Measurements from ENCODE around the gene PMEPA1. TPM values are rescaled to one million over a fixed set of nuclear protein-coding genes. Genes with fewer than 3 reads are reported as not detected.

The PMEPA1 gene
- total and polyA plus RNA-seq, 4 donors, result 0.61 to 1.5 (median 1.1) TPM

- H3K36me3 ChIP-seq (ENCODE audit: control insufficient read depth in 4 of 4, insufficient read depth in 3 of 4, low read depth in 1 of 4, low read length in 3 of 4), result no peaks in the 10 kb centered on the region
- DNase-seq (ENCODE audit: low spot score), result no peak
- H3K4me1 ChIP-seq (ENCODE audit: control insufficient read depth in 4 of 4, insufficient read depth in 4 of 4, low read length in 3 of 4), result no peaks in the 10 kb centered on the region
- TF ChIP-seq GABPA (IDR thresholded peaks at IDR 0.05 in 1 of 2, conservative IDR thresholded peaks at IDR 0.05 in 1 of 2) (no peak), MAX (IDR thresholded peaks at IDR 0.05) (no peak), ZBTB33 (IDR thresholded peaks at IDR 0.05) (no peak), FOXA1 (IDR thresholded peaks at IDR 0.05) (no peak), SP1 (IDR thresholded peaks at IDR 0.05) (no peak), JUND (IDR thresholded peaks at IDR 0.05) (no peak), RXRA (IDR thresholded peaks at IDR 0.05) (no peak), HNF4G (IDR thresholded peaks at IDR 0.05) (no peak), YY1 (IDR thresholded peaks at IDR 0.05) (no peak), CTCF (IDR thresholded peaks at IDR 0.05; ENCODE audit: low read depth, low read length, missing input control) (no peak), HNF4A (conservative IDR thresholded peaks at IDR 0.05) (no peak), ATF3 (IDR thresholded peaks at IDR 0.05) (no peak), REST (IDR thresholded peaks at IDR 0.05) (no peak), EGR1 (IDR thresholded peaks at IDR 0.05; ENCODE audit: low read depth in 2 of 2) (no peak), TAF1 (conservative IDR thresholded peaks at IDR 0.05) (no peak), FOXA2 (IDR thresholded peaks at IDR 0.05) (no peak), NR2F2 (IDR thresholded peaks at IDR 0.05) (no peak)
- no peak overlapping the region for H3K27ac ChIP-seq (ENCODE audit: low read depth in 1 of 2, low read length in 2 of 2)
- H3K4me3 ChIP-seq (ENCODE audit: low read depth in 1 of 3, low read length in 3 of 3), result no peak overlapping the region
- no peaks in the 10 kb centered on the region for H3K27me3 ChIP-seq (ENCODE audit: control insufficient read depth in 4 of 4, insufficient read depth in 4 of 4, low read length in 3 of 4)
- 54% methylated on average over 14 of the region's 14 CpGs for WGBS
- H3K9me3 ChIP-seq (ENCODE audit: control insufficient read depth in 4 of 4, low read length in 3 of 4), result peaks cover 3 to 14% (median 3%) of the 10 kb centered on the region in 4 donors
- no peak overlapping the region for H3K9ac ChIP-seq (ENCODE audit: low read depth in 1 of 2, low read length in 2 of 2)
Observed at GRCh38 chr20:57753332-57754164, 43.7 kb upstream of the PMEPA1 start.
